ENCODE data around the gene MPPED2. TPM values are rescaled to one million over a fixed set of nuclear protein-coding genes. Genes with fewer than 3 reads are reported as not detected.

Gene MPPED2
- 10 to 100 TPM in 1 of 5 donors, 1 to 10 TPM in 3, under 1 TPM in 1; 0.43 to 10.3 (median 4.1) TPM for total RNA-seq
- 1 to 10 TPM in 1 of 3 donors, under 1 TPM in 2; 0.12 to 1.8 (median 0.61) TPM for polyA plus RNA-seq
- long read RNA-seq, donor 1, partial matches to known transcripts: 0 of 1 reads
- long read RNA-seq, donor 1, other reads (novel, unspliced or antisense): 0 of 1 reads
- long read RNA-seq, donor 2, partial matches to known transcripts: 5 of 5 reads
- long read RNA-seq, donor 2, other reads (novel, unspliced or antisense): 0 of 5 reads
- long read RNA-seq, donor 3: 0 reads
- long read RNA-seq, donor 4: 0 reads
- long read RNA-seq, donor 5, partial matches to known transcripts: 0 of 1 reads
- long read RNA-seq, donor 5, other reads (novel, unspliced or antisense): 0 of 1 reads
- long read RNA-seq, donor 6: 0 reads
- long read RNA-seq, donor 7, partial matches to known transcripts: 0 of 2 reads
- long read RNA-seq, donor 7, other reads (novel, unspliced or antisense): 0 of 2 reads
- long read RNA-seq, donor 8: 0 reads
- long read RNA-seq, donor 9: 0 reads
- long read RNA-seq, donor 10: 0 reads

- Histone ChIP-seq H3K27me3 (peaks cover 4 to 56% (median 33%) of the 10 kb centered on the region in 3 donors), H3K4me3 (peak within 1 kb of the TSS; percentile 65 to 71 (median 70)), H3K4me1 (peaks cover 21 to 43% (median 29%) of the 10 kb centered on the region in 4 donors), H3K27ac (peak within 1 kb of the TSS in 4 of 5 donors; percentile 58 to 85 (median 62)), H3K9me3 (no peaks in the 10 kb centered on the region), H3K36me3 (no peaks in the 10 kb centered on the region)
- TF ChIP-seq POLR2AphosphoS5 (IDR thresholded peaks at IDR 0.05): no peak
- TF ChIP-seq CTCF (IDR thresholded peaks at IDR 0.05): peak in 3 of 7 experiments; percentile 18 to 39 (median 26)
- TF ChIP-seq POLR2A (IDR thresholded peaks at IDR 0.05): no peak
- no peak for TF ChIP-seq EP300 (IDR thresholded peaks at IDR 0.05)
- intact Hi-C loops (cut with DNase I; ENCODE audit: low total_unique reads): loop anchor here (5.0 kb wide), 1 partner anchor 401 kb away; no protein-coding TSS in a partner anchor
- peak in 1 of 2 donors; percentile 80 for DNase-seq
- WGBS, 5 donors: 7 to 19% (median 9%) methylated on average over 26 to 49 of the region's 49 CpGs
Measured at GRCh38 chr11:30586251-30587144, at the start of gene MPPED2. MPPED2 (minus strand) TSS chr11:30586353; CDS start chr11:30580373, 5,980 bp downstream.

GRCh38 chr11:30635401-30635989 is 49.3 kb upstream of the MPPED2 start:
- Histone ChIP-seq H3K4me3 (no peak overlapping the region), H3K27ac (no peak overlapping the region), H3K36me3 (no peaks in the 10 kb centered on the region), H3K27me3 (peaks cover 0 to 4% (median 0%) of the 10 kb centered on the region in 3 donors), H3K9me3 (no peaks in the 10 kb centered on the region), H3K4me1 (no peaks in the 10 kb centered on the region)
- TF ChIP-seq CTCF (IDR thresholded peaks at IDR 0.05) (no peak), POLR2A (IDR thresholded peaks at IDR 0.05) (no peak), POLR2AphosphoS5 (IDR thresholded peaks at IDR 0.05) (no peak), EP300 (IDR thresholded peaks at IDR 0.05) (no peak)
- intact Hi-C loops (cut with DNase I; ENCODE audit: low total_unique reads): no loop called here
- 22 to 37% (median 27%) methylated on average over 13 of the region's 13 CpGs for WGBS, 5 donors
- DNase-seq: peak in 1 of 2 donors; percentile 72

- DNase-seq: peak in 1 of 2 donors; percentile 5
- intact Hi-C loops (cut with DNase I; ENCODE audit: low total_unique reads): no loop called here
- Histone ChIP-seq H3K4me3 (no peak overlapping the region), H3K27ac (no peak overlapping the region), H3K4me1 (no peaks in the 10 kb centered on the region), H3K9me3 (no peaks in the 10 kb centered on the region), H3K27me3 (peaks cover 0 to 4% (median 0%) of the 10 kb centered on the region in 3 donors), H3K36me3 (no peaks in the 10 kb centered on the region)
- TF ChIP-seq POLR2AphosphoS5 (IDR thresholded peaks at IDR 0.05) (no peak), EP300 (IDR thresholded peaks at IDR 0.05) (no peak), CTCF (IDR thresholded peaks at IDR 0.05) (no peak), POLR2A (IDR thresholded peaks at IDR 0.05) (no peak)
- WGBS, 5 donors: 35 to 49% (median 47%) methylated on average over 3 of the region's 3 CpGs
Measured at GRCh38 chr11:30631148-30631547, 45.0 kb upstream of the MPPED2 start.

Measured in stomach (tissue), 19 donors.